ENCODE data around the gene FOS.

The FOS gene

DNA sequence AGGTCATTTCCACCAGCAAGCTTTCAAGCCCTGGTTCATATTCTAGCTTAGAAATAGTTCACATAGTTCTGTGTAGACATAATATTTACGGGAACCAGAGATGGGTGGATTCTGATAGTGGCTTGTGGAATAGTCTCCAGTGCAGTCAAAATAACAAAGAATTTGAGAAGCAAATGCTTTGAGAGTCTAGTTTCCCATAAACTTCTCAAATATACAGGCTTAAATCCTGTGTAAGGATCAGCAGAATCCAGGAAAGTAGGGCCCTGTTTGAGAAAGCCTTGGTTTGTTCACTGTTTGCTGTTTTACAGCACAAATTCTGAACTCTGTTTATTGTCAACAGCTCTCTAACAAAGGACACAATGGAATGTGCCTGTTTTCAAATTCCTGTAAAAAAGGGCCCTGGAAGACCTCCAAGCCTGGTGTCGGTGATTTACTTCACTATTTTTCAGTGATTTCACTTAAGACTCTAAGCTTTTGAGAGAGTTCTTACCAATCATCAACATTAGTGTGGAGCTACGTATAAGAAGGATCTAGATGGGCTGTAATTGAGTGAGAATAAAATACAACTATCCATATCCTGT lies 11.4 kb upstream of the FOS start:
- no peaks in the 10 kb centered on the region for H3K9me3 ChIP-seq (replicated peaks; ENCODE audit: low read length)
- peaks cover 14% of the 10 kb centered on the region for H3K4me1 ChIP-seq (ENCODE audit: control insufficient read depth, insufficient read depth, low read length)
- peak overlapping the region; percentile 50 for H3K9ac ChIP-seq (ENCODE audit: low read depth, low read length)
- peak overlapping the region; percentile 33 for H3K4me2 ChIP-seq (ENCODE audit: low read length)
- peaks cover 15% of the 10 kb centered on the region for H3K27me3 ChIP-seq (ENCODE audit: control insufficient read depth, insufficient read depth, low read length)
- no peaks in the 10 kb centered on the region for H3K36me3 ChIP-seq (ENCODE audit: insufficient read depth, low read length)
- H3K4me3 ChIP-seq (ENCODE audit: low read length): no peak overlapping the region

DNA sequence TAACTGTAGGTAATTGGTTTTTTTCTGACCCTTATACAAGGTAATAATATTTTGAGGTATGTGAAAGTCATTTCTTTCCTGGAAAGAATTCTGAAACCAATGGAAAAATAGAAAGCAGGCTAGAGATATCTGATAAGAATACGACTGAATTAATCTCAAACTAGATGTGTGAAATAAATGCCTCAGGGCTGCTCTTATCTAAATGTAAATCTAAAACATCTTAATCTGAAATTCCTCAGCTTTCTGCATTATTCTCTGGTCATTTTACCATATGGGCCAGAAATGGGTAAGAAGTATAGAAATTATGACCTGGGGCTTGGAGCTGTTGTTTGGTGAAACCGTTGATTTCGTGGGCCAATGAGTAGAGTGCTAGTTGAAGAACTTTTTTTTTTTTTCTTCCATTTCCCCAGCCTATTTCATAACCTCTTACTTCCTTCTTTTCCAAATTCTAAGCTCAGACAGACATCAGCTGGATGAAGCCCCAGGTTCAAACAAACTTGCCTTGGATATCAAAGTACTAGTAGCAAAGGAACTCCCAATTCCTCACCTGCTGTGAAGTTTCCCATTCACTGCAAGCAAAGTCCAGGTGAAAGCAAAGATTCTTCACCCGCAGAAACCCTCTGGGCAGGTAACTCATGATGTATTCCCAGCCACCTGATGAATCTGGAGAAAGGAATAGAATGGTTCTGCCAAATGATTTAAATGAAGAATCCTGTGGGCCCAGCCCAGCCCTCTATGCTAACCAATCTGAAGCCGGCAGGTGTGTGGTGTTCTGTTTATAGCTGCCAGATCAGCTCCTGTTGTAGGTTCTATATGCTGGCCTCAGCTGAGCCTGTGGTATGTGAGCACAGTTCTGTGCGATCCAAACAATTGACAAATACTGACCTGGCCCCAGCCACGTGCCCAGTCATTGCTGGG lies 9.7 kb upstream of the FOS start:
- H3K4me2 ChIP-seq (ENCODE audit: low read length): no peak overlapping the region
- no peaks in the 10 kb centered on the region for H3K9me3 ChIP-seq (replicated peaks; ENCODE audit: low read length)
- H3K9ac ChIP-seq (ENCODE audit: low read depth, low read length): no peak overlapping the region
- H3K4me3 ChIP-seq (ENCODE audit: low read length): no peak overlapping the region
- no peaks in the 10 kb centered on the region for H3K36me3 ChIP-seq (ENCODE audit: insufficient read depth, low read length)
- peaks cover 22% of the 10 kb centered on the region for H3K27me3 ChIP-seq (ENCODE audit: control insufficient read depth, insufficient read depth, low read length)
- peaks cover 22% of the 10 kb centered on the region for H3K4me1 ChIP-seq (ENCODE audit: control insufficient read depth, insufficient read depth, low read length)

DNA sequence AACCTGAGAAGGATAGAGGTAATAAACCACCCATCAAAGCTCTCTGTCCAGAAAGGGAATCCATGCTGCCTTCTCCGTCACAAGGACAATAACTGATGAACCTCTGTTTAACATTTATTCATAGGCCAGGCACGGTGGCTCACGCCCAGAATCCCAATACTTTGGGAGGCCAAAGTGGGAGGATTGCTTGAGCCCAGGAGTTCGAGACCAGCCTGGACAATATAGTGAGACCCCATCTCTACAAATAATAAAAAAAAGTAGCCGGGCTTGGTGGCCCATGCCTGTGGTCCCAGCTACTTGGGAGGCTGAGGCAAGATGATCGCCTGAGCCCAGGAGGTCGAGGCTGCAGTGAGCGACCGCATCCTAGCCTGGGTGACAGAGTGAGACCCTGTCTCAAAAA lies 7.1 kb upstream of the FOS start:
- Histone ChIP-seq H3K27me3 (ENCODE audit: control insufficient read depth, insufficient read depth, low read length) (peaks cover 23% of the 10 kb centered on the region), H3K4me2 (ENCODE audit: low read length) (no peak overlapping the region), H3K4me3 (ENCODE audit: low read length) (no peak overlapping the region), H3K9me3 (replicated peaks; ENCODE audit: low read length) (no peaks in the 10 kb centered on the region), H3K9ac (ENCODE audit: low read depth, low read length) (no peak overlapping the region), H3K36me3 (ENCODE audit: insufficient read depth, low read length) (no peaks in the 10 kb centered on the region), H3K4me1 (ENCODE audit: control insufficient read depth, insufficient read depth, low read length) (peaks cover 25% of the 10 kb centered on the region)

DNA sequence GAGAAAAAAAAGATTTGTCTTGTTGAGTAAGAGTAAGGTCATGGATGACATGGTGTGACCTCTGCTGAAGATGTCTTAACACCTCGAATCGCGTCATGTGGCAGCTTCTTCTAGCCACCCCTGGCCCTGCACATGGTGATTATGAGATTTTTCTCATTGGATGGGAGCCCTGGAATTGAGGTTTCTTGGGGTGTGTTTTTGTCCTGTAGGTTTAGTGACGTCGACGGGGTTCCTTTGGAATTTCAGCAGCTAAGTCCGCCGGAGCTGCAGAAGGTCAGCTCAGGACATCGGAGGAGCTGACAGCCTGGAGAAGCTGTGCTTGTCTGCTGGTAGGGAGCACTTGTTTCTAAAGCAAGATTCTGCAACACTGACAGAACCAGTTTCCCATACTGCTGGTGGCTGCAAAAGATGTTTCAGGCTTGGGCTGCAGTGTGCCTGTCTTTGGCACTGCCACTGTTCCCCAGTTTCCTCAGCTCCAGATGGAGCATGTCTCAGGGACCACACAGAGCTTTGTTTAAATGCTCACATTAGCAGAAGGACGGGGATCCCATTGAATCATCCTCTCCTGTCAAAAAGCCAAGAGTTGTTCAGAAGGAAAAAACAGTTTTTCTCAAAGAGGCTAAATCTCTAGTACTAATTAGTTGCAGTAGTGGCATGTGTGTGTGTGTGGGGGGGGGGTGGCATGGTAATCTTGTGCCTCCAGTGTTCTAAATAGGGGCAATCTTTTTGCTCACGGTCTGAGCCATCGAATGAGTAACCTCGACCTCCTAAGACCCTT lies 5.2 kb upstream of the FOS start:
- Histone ChIP-seq H3K9ac (ENCODE audit: low read depth, low read length) (peak overlapping the region; percentile 0), H3K9me3 (replicated peaks; ENCODE audit: low read length) (no peaks in the 10 kb centered on the region), H3K4me3 (ENCODE audit: low read length) (no peak overlapping the region), H3K36me3 (ENCODE audit: insufficient read depth, low read length) (no peaks in the 10 kb centered on the region), H3K4me2 (ENCODE audit: low read length) (peak overlapping the region; percentile 35), H3K27me3 (ENCODE audit: control insufficient read depth, insufficient read depth, low read length) (peaks cover 22% of the 10 kb centered on the region), H3K4me1 (ENCODE audit: control insufficient read depth, insufficient read depth, low read length) (peaks cover 19% of the 10 kb centered on the region)

- Histone ChIP-seq H3K36me3 (ENCODE audit: insufficient read depth, low read length) (no peaks in the 10 kb centered on the region), H3K9me3 (replicated peaks; ENCODE audit: low read length) (no peaks in the 10 kb centered on the region), H3K4me3 (ENCODE audit: low read length) (no peak overlapping the region), H3K27me3 (ENCODE audit: control insufficient read depth, insufficient read depth, low read length) (peaks cover 18% of the 10 kb centered on the region), H3K4me2 (ENCODE audit: low read length) (peak overlapping the region; percentile 35), H3K4me1 (ENCODE audit: control insufficient read depth, insufficient read depth, low read length) (peaks cover 19% of the 10 kb centered on the region), H3K9ac (ENCODE audit: low read depth, low read length) (no peak overlapping the region)
These were observed 4.4 kb upstream of the FOS start for GRCh38 chr14:75274050-75274898.

DNA sequence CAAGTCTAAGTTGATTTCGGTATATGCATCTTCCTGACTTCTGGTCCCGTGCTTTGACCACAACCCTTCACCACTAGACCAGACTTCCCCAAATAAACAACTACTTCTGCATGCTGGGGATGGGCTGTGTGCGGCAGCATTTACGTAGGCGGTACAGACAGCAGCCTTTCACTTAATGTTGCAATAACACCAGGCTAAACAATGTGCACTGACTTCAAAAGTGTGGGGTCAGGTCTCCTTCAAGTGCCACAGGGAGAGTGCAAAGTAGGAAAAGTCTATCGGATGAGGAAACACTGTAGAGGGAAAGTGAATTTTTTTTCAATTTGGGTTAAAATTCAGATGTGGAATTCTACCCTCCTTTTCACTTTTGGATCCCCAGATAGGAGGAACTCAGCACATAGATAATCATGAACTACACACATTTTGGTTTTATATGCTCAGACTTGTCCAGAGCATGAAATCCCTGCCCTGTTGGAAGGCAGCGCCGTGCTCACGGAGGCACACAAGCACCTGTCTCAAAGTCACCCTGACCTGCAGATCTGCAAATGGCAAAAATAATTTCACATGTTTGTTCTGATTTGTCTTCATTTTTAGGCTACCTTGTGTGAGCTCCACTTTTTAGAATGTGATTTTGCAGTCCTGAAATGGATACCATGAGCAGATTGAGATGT lies 3.6 kb upstream of the FOS start:
- Histone ChIP-seq H3K27me3 (ENCODE audit: control insufficient read depth, insufficient read depth, low read length) (peaks cover 16% of the 10 kb centered on the region), H3K9me3 (replicated peaks; ENCODE audit: low read length) (no peaks in the 10 kb centered on the region), H3K9ac (ENCODE audit: low read depth, low read length) (no peak overlapping the region), H3K4me1 (ENCODE audit: control insufficient read depth, insufficient read depth, low read length) (peaks cover 24% of the 10 kb centered on the region), H3K4me3 (ENCODE audit: low read length) (no peak overlapping the region), H3K4me2 (ENCODE audit: low read length) (no peak overlapping the region), H3K36me3 (ENCODE audit: insufficient read depth, low read length) (peaks cover under 1% of the 10 kb centered on the region)

GRCh38 chr14:75275598-75275997 lies 3.0 kb upstream of the FOS start:
- Histone ChIP-seq H3K4me3 (ENCODE audit: low read length) (no peak overlapping the region), H3K27me3 (ENCODE audit: control insufficient read depth, insufficient read depth, low read length) (peaks cover 16% of the 10 kb centered on the region), H3K9me3 (replicated peaks; ENCODE audit: low read length) (no peaks in the 10 kb centered on the region), H3K36me3 (ENCODE audit: insufficient read depth, low read length) (peaks cover 6% of the 10 kb centered on the region), H3K4me2 (ENCODE audit: low read length) (no peak overlapping the region), H3K4me1 (ENCODE audit: control insufficient read depth, insufficient read depth, low read length) (peaks cover 28% of the 10 kb centered on the region), H3K9ac (ENCODE audit: low read depth, low read length) (no peak overlapping the region)

DNA sequence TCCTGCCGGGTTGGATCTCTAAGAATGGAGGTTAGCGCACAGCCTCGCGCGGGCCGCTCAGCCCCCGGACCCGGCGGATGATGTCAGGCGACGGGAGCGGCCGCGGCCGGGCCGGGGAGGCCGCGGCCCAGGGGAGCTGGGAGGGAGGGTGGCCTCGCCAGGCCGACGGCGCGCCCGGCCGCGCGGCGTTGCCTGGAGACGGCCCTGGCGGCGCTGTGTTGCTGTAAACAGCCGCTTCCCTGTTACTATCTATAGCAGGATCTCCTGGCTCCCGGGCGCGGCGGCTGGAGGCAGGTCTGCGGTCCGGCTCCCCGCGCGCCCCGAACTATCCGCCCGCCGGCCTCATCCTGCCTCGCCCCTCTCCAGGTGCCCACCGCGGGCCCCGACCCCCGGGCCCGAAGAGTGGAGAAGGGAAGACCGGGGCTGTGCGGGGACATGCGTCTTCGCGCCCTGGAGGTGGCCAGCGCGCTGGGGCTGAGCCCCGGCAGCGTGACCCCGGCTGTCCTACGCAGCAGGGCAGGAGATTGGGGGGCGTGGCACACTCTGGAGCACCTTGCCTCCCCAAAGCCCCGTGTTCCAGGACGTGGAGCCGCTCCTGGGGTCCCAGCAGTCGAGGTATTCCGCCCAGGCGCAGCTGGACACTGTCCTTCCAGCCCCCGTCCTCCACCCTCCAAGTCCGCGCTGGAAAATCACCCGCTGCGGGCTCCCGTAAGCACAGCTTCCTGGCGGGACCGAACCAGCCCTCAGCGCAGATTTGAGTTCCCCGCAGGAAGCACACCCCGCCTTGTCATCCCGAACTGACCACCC lies 1.4 kb upstream of the FOS start:
- Histone ChIP-seq H3K4me2 (ENCODE audit: low read length) (peak overlapping the region; percentile 96), H3K4me1 (ENCODE audit: control insufficient read depth, insufficient read depth, low read length) (peaks cover 33% of the 10 kb centered on the region), H3K9me3 (replicated peaks; ENCODE audit: low read length) (no peaks in the 10 kb centered on the region), H3K4me3 (ENCODE audit: low read length) (peak overlapping the region; percentile 74), H3K9ac (ENCODE audit: low read depth, low read length) (peak overlapping the region; percentile 92), H3K36me3 (ENCODE audit: insufficient read depth, low read length) (peaks cover 18% of the 10 kb centered on the region), H3K27me3 (ENCODE audit: control insufficient read depth, insufficient read depth, low read length) (peaks cover 12% of the 10 kb centered on the region)

GRCh38 chr14:75277815-75278421 lies 710 bp upstream of the FOS start:
- Histone ChIP-seq H3K27me3 (ENCODE audit: control insufficient read depth, insufficient read depth, low read length) (peaks cover 7% of the 10 kb centered on the region), H3K4me2 (ENCODE audit: low read length) (peak overlapping the region; percentile 96), H3K9me3 (replicated peaks; ENCODE audit: low read length) (no peaks in the 10 kb centered on the region), H3K9ac (ENCODE audit: low read depth, low read length) (peak overlapping the region; percentile 92), H3K4me1 (ENCODE audit: control insufficient read depth, insufficient read depth, low read length) (peaks cover 33% of the 10 kb centered on the region), H3K4me3 (ENCODE audit: low read length) (peak overlapping the region; percentile 74), H3K36me3 (ENCODE audit: insufficient read depth, low read length) (peaks cover 18% of the 10 kb centered on the region)

All from skeletal muscle satellite cell (primary cell).